ENCODE results near the gene BMP8B. TPM values are rescaled to one million over a fixed set of nuclear protein-coding genes. Genes with fewer than 3 reads are reported as not detected.
"Not testable (repeated sequence)": the region's sequence is repeated elsewhere in the genome, so short reads cannot be mapped to it uniquely, and the experiment has no call there.

Gene BMP8B
- total RNA-seq, 1 donor from 2014 or later: 40.2 TPM

- intact Hi-C loops (cut with DNase I); ATAC-seq: not testable (repeated sequence)
- peak; percentile 31 for DNase-seq (ENCODE audit: low spot score)
Observed at GRCh38 chr1:39782685-39783084, 6.0 kb downstream of the BMP8B start.

GRCh38 chr1:39782103-39782502 lies 6.6 kb downstream of the BMP8B start:
- intact Hi-C loops (cut with DNase I): no loop called here
- ATAC-seq (no peak), DNase-seq (ENCODE audit: low spot score) (peak; percentile 12)

GRCh38 chr1:39781349-39781715 lies 7.3 kb downstream of the BMP8B start:
- DNase-seq (ENCODE audit: low spot score) (no peak), ATAC-seq (no peak)
- intact Hi-C loops (cut with DNase I): no loop called here

- no peak for ATAC-seq
- DNase-seq (ENCODE audit: low spot score): peak; percentile 26
- intact Hi-C loops (cut with DNase I): no loop called here
Observed at GRCh38 chr1:39779821-39780220, 8.8 kb downstream of the BMP8B start.

GRCh38 chr1:39779137-39779536 lies 9.5 kb downstream of the BMP8B start:
- peak; percentile 28 for DNase-seq (ENCODE audit: low spot score)
- intact Hi-C loops (cut with DNase I): no loop called here
- ATAC-seq: no peak

- ATAC-seq; intact Hi-C loops (cut with DNase I): not testable (repeated sequence)
- DNase-seq (ENCODE audit: low spot score): peak; percentile 35
Observed at GRCh38 chr1:39778463-39779099, 10.1 kb downstream of the BMP8B start.

GRCh38 chr1:39777896-39778295 lies 10.8 kb downstream of the BMP8B start:
- ATAC-seq; intact Hi-C loops (cut with DNase I): not testable (repeated sequence)
- peak; percentile 55 for DNase-seq (ENCODE audit: low spot score)

GRCh38 chr1:39777306-39777705 lies 11.4 kb downstream of the BMP8B start:
- ATAC-seq: no peak
- intact Hi-C loops (cut with DNase I): no loop called here
- DNase-seq (ENCODE audit: low spot score): peak; percentile 40

GRCh38 chr1:39776886-39777285 lies 11.8 kb downstream of the BMP8B start:
- intact Hi-C loops (cut with DNase I): no loop called here
- DNase-seq (ENCODE audit: low spot score) (no peak), ATAC-seq (no peak)

GRCh38 chr1:39776400-39776713 lies 12.3 kb downstream of the BMP8B start:
- intact Hi-C loops (cut with DNase I): no loop called here
- peak; percentile 65 for DNase-seq (ENCODE audit: low spot score)
- ATAC-seq: peak; percentile 82

- DNase-seq (ENCODE audit: low spot score): peak; percentile 38
- intact Hi-C loops (cut with DNase I); ATAC-seq: not testable (repeated sequence)
Observed at GRCh38 chr1:39775676-39776399, 12.8 kb downstream of the BMP8B start.

GRCh38 chr1:39775141-39775540 lies 13.5 kb downstream of the BMP8B start:
- intact Hi-C loops (cut with DNase I); ATAC-seq: not testable (repeated sequence)
- DNase-seq (ENCODE audit: low spot score): peak; percentile 30

GRCh38 chr1:39773369-39773979 lies 15.2 kb downstream of the BMP8B start:
- intact Hi-C loops (cut with DNase I); DNase-seq (ENCODE audit: low spot score); ATAC-seq: not testable (repeated sequence)

- intact Hi-C loops (cut with DNase I); ATAC-seq: not testable (repeated sequence)
Observed at GRCh38 chr1:39771022-39771532, 17.6 kb downstream of the BMP8B start, which contains the start of gene OXCT2. TSS of gene OXCT2 (minus strand) at chr1:39771348. CDS start at chr1:39771255, 93 bp downstream.

GRCh38 chr1:39770100-39771021 lies 18.3 kb downstream of the BMP8B start:
- intact Hi-C loops (cut with DNase I); DNase-seq (ENCODE audit: low spot score): not testable (repeated sequence)
- ATAC-seq: peak; percentile 45

More at GRCh38 chr1:39771022-39771532, 17.6 kb downstream of the BMP8B start, which contains the start of gene OXCT2:
- DNase-seq (ENCODE audit: low spot score): peak; percentile 57

GRCh38 chr1:39769502-39769901 lies 19.2 kb downstream of the BMP8B start:
- ATAC-seq; intact Hi-C loops (cut with DNase I): not testable (repeated sequence)
- peak; percentile 48 for DNase-seq (ENCODE audit: low spot score)

- ATAC-seq: peak; percentile 79
- DNase-seq (ENCODE audit: low spot score); intact Hi-C loops (cut with DNase I): not testable (repeated sequence)
Observed at GRCh38 chr1:39766466-39766865, 22.2 kb downstream of the BMP8B start.

- intact Hi-C loops (cut with DNase I); ATAC-seq: not testable (repeated sequence)
- DNase-seq (ENCODE audit: low spot score): peak; percentile 33
Observed at GRCh38 chr1:39764512-39764911, 24.2 kb downstream of the BMP8B start.

All from sciatic nerve (tissue), 2 donors.